Spleen (tissue), 11 donors: ENCODE measurements around the gene GUCY2C. TPM values are rescaled to one million over a fixed set of nuclear protein-coding genes. Genes with fewer than 3 reads are reported as not detected.

Experiments
- DNase-seq: peaks from one replicate; pipeline ENCODE4 v3.0.0-alpha.2; 2020
- H3K27ac ChIP-seq, 8 donors: fragments of 200-600 bp; sonication (generic) in 7 of 8; 1 replicate in 4 of 8; 2 replicates in 4 of 8; pipeline versions ENCODE4 v1.5.0 to v1.8.0; 2016 to 2021; ENCODE audit warnings: inconsistent platforms in 4 of 8, mild to moderate bottlenecking in 4 of 8, moderate library complexity in 1 of 8
- H3K27me3 ChIP-seq, 7 donors: fragments of 200-600 bp; sonication (generic) in 6 of 7; replicated peaks in 1 of 7; 1 replicate in 4 of 7; 2 replicates in 3 of 7; pipeline versions ENCODE4 v1.5.0 to v1.8.0; 2016 to 2021; ENCODE audit warnings: inconsistent platforms in 3 of 7, mild to moderate bottlenecking in 1 of 7
- H3K36me3 ChIP-seq, 6 donors: fragments of 200-600 bp; sonication (generic) in 5 of 6; 1 replicate in 4 of 6; 2 replicates in 2 of 6; pipeline versions ENCODE4 v1.5.0 to v1.8.0; 2016 to 2021; ENCODE audit warnings: inconsistent platforms in 2 of 6
- H3K4me1 ChIP-seq, 6 donors: fragments of 200-600 bp; sonication (generic) in 5 of 6; 1 replicate in 3 of 6; 2 replicates in 3 of 6; pipeline versions ENCODE4 v1.5.0 to v1.8.0; 2016 to 2021; ENCODE audit warnings: inconsistent platforms in 3 of 6
- H3K4me3 ChIP-seq, 8 donors: fragments of 200-600 bp; sonication (generic) in 7 of 8; 1 replicate in 4 of 8; 2 replicates in 4 of 8; pipeline versions ENCODE4 v1.5.0 to v1.8.0; 2016 to 2021; ENCODE audit warnings: inconsistent platforms in 4 of 8, mild to moderate bottlenecking in 4 of 8, moderate library complexity in 2 of 8
- H3K9me3 ChIP-seq, 8 donors: fragments of 200-600 bp; sonication (generic) in 7 of 8; 1 replicate in 4 of 8; 2 replicates in 4 of 8; pipeline versions ENCODE4 v1.5.0 to v1.8.0; 2016 to 2021; ENCODE audit warnings: inconsistent platforms in 4 of 8
- CTCF ChIP-seq, 11 experiments: fragments of 200-600 bp in 7 of 11; fragments of 450-650 bp in 4 of 11; sonication (generic) in 4 of 11; IDR thresholded peaks in 8 of 11; conservative IDR thresholded peaks in 3 of 11; 1 replicate in 7 of 11; 2 replicates in 4 of 11; pipeline versions ENCODE4 v1.4.0 to v1.8.0; 2016 to 2021; ENCODE audit warnings: antibody characterized with exemption in 11 of 11, inconsistent platforms in 4 of 11, mild to moderate bottlenecking in 1 of 11
- POLR2A ChIP-seq, 3 donors: fragments of 450-650 bp; IDR thresholded peaks; one replicate each; pipeline ENCODE4 v1.5.1; 2017; ENCODE audit warnings: antibody characterized with exemption in 3 of 3, mild to moderate bottlenecking in 1 of 3
- POLR2AphosphoS5 ChIP-seq, 3 donors: sonication (generic); formaldehyde crosslinking; IDR thresholded peaks; one replicate each; pipeline ENCODE4 v1.5.1; 2017; ENCODE audit warnings: antibody characterized with exemption in 3 of 3
- WGBS, 5 donors: extraction: QIAGEN DNeasy Blood & Tissue Kit in 3 of 5; methylation state at CpG; one replicate each; pipeline versions ENCODE4 v1.1.5 to v1.1.7; 2013 to 2018; 5-methylcytosine and 5-hydroxymethylcytosine counted together
- intact Hi-C: fragments of 100-400 bp; cut with DNase I; formaldehyde crosslinking; loops from one replicate; pipeline ENCODE4 v1.15.0; 2023; ENCODE audit warnings: low total_unique reads
- polyA plus RNA-seq, 3 donors: library from polyadenylated mRNA; stranded (reverse); fragments of 200-250 nt; gene quantifications; one replicate each; pipeline ENCODE4 v1.2.1, GENCODE V29; 2013
- total RNA-seq, 7 donors: library from RNA; depleted of rRNA in 3 of 7; stranded (reverse); fragments of >200 nt in 3 of 7; fragmentation: NEBNext Ultra II Directional in 4 of 7; extraction: Animal tissue kit (Norgen Biotek cat#: 25700) in 4 of 7; gene quantifications; one replicate each; pipeline versions ENCODE4 v1.1.0 to v1.2.1, GENCODE V29; 2016 to 2021
- donor health status: healthy with polysubstance abuse.
- donor health status: DM: no; HTN: no; CAD: no; lungs with moderate emphysema.
- donor health status: DM: no; HTN: no; CAD: no.
- donor health status: Bipolar disorder and iron deficiency.
- donor health status: healthy.
- donor health status: DM: no; HTN: no; CAD: no.
- donor health status: DM: yes; HTN: yes; CAD: no.

Gene GUCY2C
- total and polyA plus RNA-seq, 10 donors: 0.19 to 0.35 (median 0.26) TPM; not detected in 7

GRCh38 chr12:14731821-14732220 is 35.4 kb upstream of the GUCY2C start:
- TF ChIP-seq POLR2AphosphoS5 (IDR thresholded peaks at IDR 0.05) (no peak), POLR2A (IDR thresholded peaks at IDR 0.05) (no peak), CTCF (IDR thresholded peaks at IDR 0.05 in 8 of 11, conservative IDR thresholded peaks at IDR 0.05 in 3 of 11) (no peak)
- Histone ChIP-seq H3K9me3 (peaks cover 3 to 22% (median 18%) of the 10 kb centered on the region in 8 donors), H3K4me3 (no peak overlapping the region), H3K36me3 (no peaks in the 10 kb centered on the region), H3K4me1 (no peaks in the 10 kb centered on the region), H3K27me3 (no peaks in the 10 kb centered on the region), H3K27ac (no peak overlapping the region)
- DNase-seq: no peak
- intact Hi-C loops: no loop called here
- 77 to 86% (median 80%) methylated on average over 6 of the region's 6 CpGs for WGBS, 5 donors

DNA sequence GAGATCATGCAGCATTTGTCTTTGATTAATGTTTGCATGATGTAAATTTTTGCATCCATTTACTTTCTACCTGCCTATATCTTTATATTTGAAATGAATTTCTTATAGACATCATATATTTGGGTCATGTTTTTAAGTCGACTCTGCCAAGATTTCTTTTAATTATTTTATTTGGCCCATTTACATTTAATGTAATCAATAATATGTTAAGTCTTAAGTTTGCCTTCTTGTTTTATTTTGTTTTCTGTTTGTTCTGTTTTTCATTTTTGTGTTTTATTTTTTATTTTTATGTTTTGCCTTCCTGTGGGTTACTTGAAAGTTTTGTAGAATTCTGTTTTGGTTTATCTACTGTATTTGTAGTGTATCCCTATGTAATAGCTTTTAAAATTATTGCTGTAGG is 33.2 kb upstream of the GUCY2C start:
- no peaks in the 10 kb centered on the region for H3K36me3 ChIP-seq
- WGBS, 5 donors: 86 to 100% (median 96%) methylated on average over 1 of the region's 1 CpG
- no peak overlapping the region for H3K27ac ChIP-seq
- no peak for DNase-seq
- TF ChIP-seq CTCF (IDR thresholded peaks at IDR 0.05 in 8 of 11, conservative IDR thresholded peaks at IDR 0.05 in 3 of 11) (no peak), POLR2A (IDR thresholded peaks at IDR 0.05) (no peak), POLR2AphosphoS5 (IDR thresholded peaks at IDR 0.05) (no peak)
- intact Hi-C loops: no loop called here
- no peaks in the 10 kb centered on the region for H3K4me1 ChIP-seq
- no peak overlapping the region for H3K4me3 ChIP-seq
- no peaks in the 10 kb centered on the region for H3K27me3 ChIP-seq
- peaks cover 3 to 38% (median 29%) of the 10 kb centered on the region in 8 donors for H3K9me3 ChIP-seq

DNA sequence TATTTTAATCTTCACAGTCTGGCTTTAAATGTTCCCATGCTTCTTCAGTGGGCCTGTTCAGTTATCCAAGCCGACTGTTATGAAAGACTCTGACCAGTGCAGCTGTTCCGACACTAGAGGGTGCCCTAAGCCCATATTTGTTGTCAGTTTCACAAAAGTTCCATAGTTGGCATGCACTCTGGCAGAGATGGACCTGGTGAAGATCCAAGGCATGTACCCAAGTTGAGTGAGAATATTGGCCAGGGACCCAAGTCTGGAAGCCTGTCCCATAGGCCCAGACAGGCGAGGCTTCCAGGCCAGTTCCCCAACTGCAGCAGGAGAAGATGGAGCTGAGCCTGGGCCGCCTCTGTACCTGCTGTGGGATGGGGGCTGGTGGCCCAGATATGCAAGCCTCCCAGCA is 27.4 kb upstream of the GUCY2C start:
- 50 to 72% (median 54%) methylated on average over 4 of the region's 4 CpGs for WGBS, 5 donors

More for the DNA sequence above, 27.4 kb upstream of the GUCY2C start:
- Histone ChIP-seq H3K27me3 (no peaks in the 10 kb centered on the region), H3K36me3 (no peaks in the 10 kb centered on the region), H3K27ac (no peak overlapping the region), H3K4me3 (no peak overlapping the region), H3K9me3 (peaks cover 0 to 26% (median 13%) of the 10 kb centered on the region in 8 donors), H3K4me1 (no peaks in the 10 kb centered on the region)
- no peak for DNase-seq
- TF ChIP-seq POLR2A (IDR thresholded peaks at IDR 0.05) (no peak), POLR2AphosphoS5 (IDR thresholded peaks at IDR 0.05) (no peak), CTCF (IDR thresholded peaks at IDR 0.05 in 8 of 11, conservative IDR thresholded peaks at IDR 0.05 in 3 of 11) (peak; percentile 51 to 79 (median 70))
- intact Hi-C loops: loop anchor here (5.0 kb wide), 1 partner anchor 486 kb away; no protein-coding TSS in a partner anchor
